Measurements from ENCODE around the gene ARG1.

ARG1 gene

GRCh38 chr6:131552572-131552971 is 20.5 kb upstream of the ARG1 start:
- no peaks in the 10 kb centered on the region for H3K4me1 ChIP-seq (ENCODE audit: control insufficient read depth, insufficient read depth, low read length)
- no peak overlapping the region for H3K4me3 ChIP-seq (ENCODE audit: low read length)
- no peaks in the 10 kb centered on the region for H3K27me3 ChIP-seq (ENCODE audit: control insufficient read depth, insufficient read depth, low read length)
- no peak overlapping the region for H3K9ac ChIP-seq (ENCODE audit: low read length)
- no peaks in the 10 kb centered on the region for H3K9me3 ChIP-seq (ENCODE audit: control insufficient read depth, low read length)
- H3K36me3 ChIP-seq (ENCODE audit: control insufficient read depth, insufficient read depth, low read length) = no peaks in the 10 kb centered on the region

- Histone ChIP-seq H3K4me3 (ENCODE audit: low read length) (no peak overlapping the region), H3K36me3 (ENCODE audit: control insufficient read depth, insufficient read depth, low read length) (no peaks in the 10 kb centered on the region), H3K27me3 (ENCODE audit: control insufficient read depth, insufficient read depth, low read length) (no peaks in the 10 kb centered on the region), H3K9ac (ENCODE audit: low read length) (no peak overlapping the region), H3K4me1 (ENCODE audit: control insufficient read depth, insufficient read depth, low read length) (no peaks in the 10 kb centered on the region), H3K9me3 (ENCODE audit: control insufficient read depth, low read length) (no peaks in the 10 kb centered on the region)
Observed at GRCh38 chr6:131555992-131556391, 17.0 kb upstream of the ARG1 start.

GRCh38 chr6:131558922-131559321 is 14.1 kb upstream of the ARG1 start:
- no peaks in the 10 kb centered on the region for H3K4me1 ChIP-seq (ENCODE audit: control insufficient read depth, insufficient read depth, low read length)

GRCh38 chr6:131561925-131562707 is 10.9 kb upstream of the ARG1 start:
- Histone ChIP-seq H3K27me3 (ENCODE audit: control insufficient read depth, insufficient read depth, low read length) (no peaks in the 10 kb centered on the region), H3K4me1 (ENCODE audit: control insufficient read depth, insufficient read depth, low read length) (no peaks in the 10 kb centered on the region), H3K4me3 (ENCODE audit: low read length) (no peak overlapping the region), H3K36me3 (ENCODE audit: control insufficient read depth, insufficient read depth, low read length) (no peaks in the 10 kb centered on the region), H3K9me3 (ENCODE audit: control insufficient read depth, low read length) (no peaks in the 10 kb centered on the region), H3K9ac (ENCODE audit: low read length) (no peak overlapping the region)

More at GRCh38 chr6:131558922-131559321, 14.1 kb upstream of the ARG1 start:
- Histone ChIP-seq H3K4me3 (ENCODE audit: low read length) (no peak overlapping the region), H3K27me3 (ENCODE audit: control insufficient read depth, insufficient read depth, low read length) (no peaks in the 10 kb centered on the region), H3K9me3 (ENCODE audit: control insufficient read depth, low read length) (no peaks in the 10 kb centered on the region), H3K36me3 (ENCODE audit: control insufficient read depth, insufficient read depth, low read length) (no peaks in the 10 kb centered on the region), H3K9ac (ENCODE audit: low read length) (no peak overlapping the region)

- H3K36me3 ChIP-seq (ENCODE audit: control insufficient read depth, insufficient read depth, low read length) = no peaks in the 10 kb centered on the region
- H3K9me3 ChIP-seq (ENCODE audit: control insufficient read depth, low read length) = no peaks in the 10 kb centered on the region
- H3K27me3 ChIP-seq (ENCODE audit: control insufficient read depth, insufficient read depth, low read length) = no peaks in the 10 kb centered on the region
- no peak overlapping the region for H3K4me3 ChIP-seq (ENCODE audit: low read length)
- H3K9ac ChIP-seq (ENCODE audit: low read length) = no peak overlapping the region
- no peaks in the 10 kb centered on the region for H3K4me1 ChIP-seq (ENCODE audit: control insufficient read depth, insufficient read depth, low read length)
Observed at GRCh38 chr6:131565056-131565455, 8.0 kb upstream of the ARG1 start.

- H3K36me3 ChIP-seq (ENCODE audit: control insufficient read depth, insufficient read depth, low read length) = no peaks in the 10 kb centered on the region
- no peaks in the 10 kb centered on the region for H3K9me3 ChIP-seq (ENCODE audit: control insufficient read depth, low read length)
- no peaks in the 10 kb centered on the region for H3K4me1 ChIP-seq (ENCODE audit: control insufficient read depth, insufficient read depth, low read length)
- no peaks in the 10 kb centered on the region for H3K27me3 ChIP-seq (ENCODE audit: control insufficient read depth, insufficient read depth, low read length)
- H3K9ac ChIP-seq (ENCODE audit: low read length) = no peak overlapping the region
- H3K4me3 ChIP-seq (ENCODE audit: low read length) = no peak overlapping the region
Observed at GRCh38 chr6:131568726-131569125, 4.3 kb upstream of the ARG1 start.

GRCh38 chr6:131574133-131574532 is 1.1 kb downstream of the ARG1 start:
- Histone ChIP-seq H3K36me3 (ENCODE audit: control insufficient read depth, insufficient read depth, low read length) (no peaks in the 10 kb centered on the region), H3K27me3 (ENCODE audit: control insufficient read depth, insufficient read depth, low read length) (no peaks in the 10 kb centered on the region), H3K4me3 (ENCODE audit: low read length) (no peak overlapping the region), H3K9me3 (ENCODE audit: control insufficient read depth, low read length) (no peaks in the 10 kb centered on the region), H3K9ac (ENCODE audit: low read length) (no peak overlapping the region), H3K4me1 (ENCODE audit: control insufficient read depth, insufficient read depth, low read length) (no peaks in the 10 kb centered on the region)

- H3K4me3 ChIP-seq (ENCODE audit: low read length) = no peak overlapping the region
- H3K27me3 ChIP-seq (ENCODE audit: control insufficient read depth, insufficient read depth, low read length) = no peaks in the 10 kb centered on the region
- no peaks in the 10 kb centered on the region for H3K9me3 ChIP-seq (ENCODE audit: control insufficient read depth, low read length)
- H3K4me1 ChIP-seq (ENCODE audit: control insufficient read depth, insufficient read depth, low read length) = no peaks in the 10 kb centered on the region
- H3K36me3 ChIP-seq (ENCODE audit: control insufficient read depth, insufficient read depth, low read length) = no peaks in the 10 kb centered on the region
- no peak overlapping the region for H3K9ac ChIP-seq (ENCODE audit: low read length)
Observed at GRCh38 chr6:131574686-131575085, 1.7 kb downstream of the ARG1 start.

- no peaks in the 10 kb centered on the region for H3K27me3 ChIP-seq (ENCODE audit: control insufficient read depth, insufficient read depth, low read length)
- H3K4me3 ChIP-seq (ENCODE audit: low read length) = no peak overlapping the region
- no peak overlapping the region for H3K9ac ChIP-seq (ENCODE audit: low read length)
- no peaks in the 10 kb centered on the region for H3K4me1 ChIP-seq (ENCODE audit: control insufficient read depth, insufficient read depth, low read length)
- no peaks in the 10 kb centered on the region for H3K9me3 ChIP-seq (ENCODE audit: control insufficient read depth, low read length)
- no peaks in the 10 kb centered on the region for H3K36me3 ChIP-seq (ENCODE audit: control insufficient read depth, insufficient read depth, low read length)
Observed at GRCh38 chr6:131575834-131576478, 2.9 kb downstream of the ARG1 start.

GRCh38 chr6:131581523-131581922 is 8.5 kb downstream of the ARG1 start:
- H3K9me3 ChIP-seq (ENCODE audit: control insufficient read depth, low read length) = no peaks in the 10 kb centered on the region
- H3K9ac ChIP-seq (ENCODE audit: low read length) = no peak overlapping the region
- no peaks in the 10 kb centered on the region for H3K27me3 ChIP-seq (ENCODE audit: control insufficient read depth, insufficient read depth, low read length)
- H3K4me3 ChIP-seq (ENCODE audit: low read length) = no peak overlapping the region
- no peaks in the 10 kb centered on the region for H3K36me3 ChIP-seq (ENCODE audit: control insufficient read depth, insufficient read depth, low read length)
- no peaks in the 10 kb centered on the region for H3K4me1 ChIP-seq (ENCODE audit: control insufficient read depth, insufficient read depth, low read length)

GRCh38 chr6:131586543-131586942 is 13.5 kb downstream of the ARG1 start:
- Histone ChIP-seq H3K9me3 (ENCODE audit: control insufficient read depth, low read length) (no peaks in the 10 kb centered on the region), H3K36me3 (ENCODE audit: control insufficient read depth, insufficient read depth, low read length) (peaks cover 10% of the 10 kb centered on the region), H3K27me3 (ENCODE audit: control insufficient read depth, insufficient read depth, low read length) (no peaks in the 10 kb centered on the region), H3K4me1 (ENCODE audit: control insufficient read depth, insufficient read depth, low read length) (no peaks in the 10 kb centered on the region), H3K9ac (ENCODE audit: low read length) (no peak overlapping the region), H3K4me3 (ENCODE audit: low read length) (no peak overlapping the region)

- Histone ChIP-seq H3K9me3 (ENCODE audit: control insufficient read depth, low read length) (no peaks in the 10 kb centered on the region), H3K27me3 (ENCODE audit: control insufficient read depth, insufficient read depth, low read length) (no peaks in the 10 kb centered on the region), H3K36me3 (ENCODE audit: control insufficient read depth, insufficient read depth, low read length) (peaks cover 10% of the 10 kb centered on the region)
Observed at GRCh38 chr6:131587909-131588308, 14.9 kb downstream of the ARG1 start.

More at GRCh38 chr6:131587909-131588308, 14.9 kb downstream of the ARG1 start:
- Histone ChIP-seq H3K9ac (ENCODE audit: low read length) (no peak overlapping the region), H3K4me3 (ENCODE audit: low read length) (no peak overlapping the region), H3K4me1 (ENCODE audit: control insufficient read depth, insufficient read depth, low read length) (no peaks in the 10 kb centered on the region)

Data from mucosa of stomach (tissue), 1 donor.